K562 (cell line): ENCODE measurements around the gene SYT14. TPM values are rescaled to one million over a fixed set of nuclear protein-coding genes. Genes with fewer than 3 reads are reported as not detected.

ENCODE experiments used
- ATAC-seq: fragments of 200-7000 bp; cut with Tn5 transposase; 3 replicates; pipeline ENCODE4 v1.9.1; 2020; ENCODE audit warnings: moderate library complexity
- BruUV-seq: library from RNA; stranded (reverse); fragments of 400-500 nt; replicated peaks from 2 replicates; lab custom pipeline; 2021; lab: Mats Ljungman, UMichigan
- CTCF ChIA-PET: fragments of 300-600 bp; formaldehyde crosslinking; extraction: SDS; loops from one replicate; lab custom pipeline; 2021; ENCODE audit warnings: low intra/inter-chr PET ratio; lab: Yijun Ruan, JAX
- POLR2A ChIA-PET: fragments of 300-600, 350-650 bp; sonication (Branson Sonifier 250); formaldehyde crosslinking; extraction: SDS; loops from one replicate; lab custom pipeline; 2021; ENCODE audit warnings: antibody characterized with exemption, inconsistent platforms; lab: Yijun Ruan, JAX
- DNase-seq, 4 experiments: peaks; one replicate each; pipeline versions ENCODE4 v3.0.0 to v3.0.0-alpha.2; 2011 to 2018; ENCODE audit warnings: low spot score in 3 of 4, mixed read lengths in 3 of 4; ENCODE audit errors: extremely low read depth in 1 of 4
- FAIRE-seq: peaks from 2 replicates; lab custom pipeline; 2011; peaks lifted over from hg19 to GRCh38; lab: Jason Lieb, UNC
- H2AFZ ChIP-seq: 2 replicates; pipeline ENCODE4 v1.6.0; 2011; ENCODE audit warnings: low read depth, low read length, control low read depth, inconsistent platforms
- H3K27ac ChIP-seq: fragments of 200-600 bp; 3 replicates; pipeline ENCODE4 v1.8.0; 2011; ENCODE audit warnings: low read depth, mild to moderate bottlenecking, control low read depth, inconsistent platforms, low read length, moderate library complexity, mixed read lengths; ENCODE audit errors: extremely low read depth
- H3K27me3 ChIP-seq, 2 experiments: fragments of 300-600 bp in 1 of 2; 2 replicates in 1 of 2; 3 replicates in 1 of 2; pipeline versions ENCODE4 v1.6.0 to v1.8.0; 2011; ENCODE audit warnings: inconsistent platforms in 2 of 2, low read length in 2 of 2, mild to moderate bottlenecking in 1 of 2, mixed read lengths in 1 of 2, moderate library complexity in 1 of 2; ENCODE audit not compliant: control insufficient read depth in 2 of 2, insufficient read depth in 2 of 2
- H3K36me3 ChIP-seq: fragments of 300-600 bp; 3 replicates; pipeline ENCODE4 v1.8.0; 2011; ENCODE audit warnings: mild to moderate bottlenecking, low read length, inconsistent platforms; ENCODE audit not compliant: control insufficient read depth, insufficient read depth
- H3K4me1 ChIP-seq, 2 experiments: fragments of 200-600 bp in 1 of 2; replicated peaks in 1 of 2; 2 replicates in 1 of 2; 3 replicates in 1 of 2; pipeline versions ENCODE4 v1.5.1 to v1.8.0; 2011; ENCODE audit warnings: inconsistent platforms in 2 of 2, low read length in 2 of 2, mild to moderate bottlenecking in 1 of 2, mixed read lengths in 1 of 2, moderate library complexity in 1 of 2; ENCODE audit not compliant: control insufficient read depth in 2 of 2, insufficient read depth in 2 of 2
- H3K4me2 ChIP-seq: 2 replicates; pipeline ENCODE4 v1.6.1; 2011; ENCODE audit warnings: low read length, control low read depth, inconsistent platforms, mixed read lengths; ENCODE audit not compliant: insufficient read depth
- H3K4me3 ChIP-seq: fragments of 200-600 bp; sonication (generic), shearing (Covaris generic); 2 replicates; pipeline ENCODE4 v1.5.1; 2016; ENCODE audit warnings: control low read depth, inconsistent platforms
- H3K79me2 ChIP-seq: fragments of 200-600 bp; 3 replicates; pipeline ENCODE4 v1.8.0; 2011; ENCODE audit warnings: low read length, inconsistent platforms; ENCODE audit not compliant: control insufficient read depth, insufficient read depth
- H3K9ac ChIP-seq, 2 experiments: 2 replicates each; pipeline versions ENCODE4 v1.6.0 to v1.6.1; 2011; ENCODE audit warnings: low read depth in 2 of 2, low read length in 2 of 2, control low read depth in 1 of 2, inconsistent platforms in 1 of 2, mild to moderate bottlenecking in 1 of 2, mixed read lengths in 1 of 2; ENCODE audit not compliant: insufficient read depth in 1 of 2
- H3K9me1 ChIP-seq: one replicate; pipeline ENCODE4 v1.6.0; 2011; ENCODE audit warnings: inconsistent platforms, mild to moderate bottlenecking, low read length, moderate library complexity; ENCODE audit not compliant: control insufficient read depth, insufficient read depth
- H3K9me3 ChIP-seq: replicated peaks from 2 replicates; pipeline ENCODE4 v1.5.1; 2011; ENCODE audit warnings: low read depth, low read length, inconsistent platforms; ENCODE audit not compliant: control insufficient read depth, insufficient read depth
- H4K20me1 ChIP-seq: replicated peaks from 2 replicates; pipeline ENCODE4 v1.6.1; 2011; ENCODE audit warnings: low read length, inconsistent platforms, mixed read lengths; ENCODE audit not compliant: control insufficient read depth, insufficient read depth
- CLOCK ChIP-seq: fragments of 250-450 bp; sonication (Bioruptor Pico); IDR thresholded peaks from 2 replicates; pipeline ENCODE4 v1.4.0; 2020; ENCODE audit warnings: mild to moderate bottlenecking, moderate library complexity, borderline replicate concordance
- ETV5 ChIP-seq: sonication (generic); formaldehyde crosslinking; IDR thresholded peaks from 2 replicates; pipeline ENCODE4 v1.4.0; 2020; ENCODE audit warnings: low read depth, mild to moderate bottlenecking, missing genetic modification reagents
- GATAD2B ChIP-seq: fragments of 450-650 bp; IDR thresholded peaks from 2 replicates; pipeline ENCODE4 v1.6.1; 2017; ENCODE audit warnings: mild to moderate bottlenecking, borderline replicate concordance
- HMGXB4 ChIP-seq: sonication (generic); formaldehyde crosslinking; IDR thresholded peaks from 2 replicates; pipeline ENCODE4 v1.8.1; 2023; ENCODE audit warnings: mild to moderate bottlenecking, missing genetic modification reagents
- IRF1 ChIP-seq: sonication (generic); formaldehyde crosslinking; IDR thresholded peaks from 2 replicates; pipeline ENCODE4 v1.8.0; 2022; ENCODE audit warnings: missing genetic modification reagents, mild to moderate bottlenecking, borderline replicate concordance
- KAT7 ChIP-seq: sonication (generic); formaldehyde crosslinking; IDR thresholded peaks from 2 replicates; pipeline ENCODE4 v1.8.0; 2022; ENCODE audit warnings: missing genetic modification reagents, mild to moderate bottlenecking, borderline replicate concordance
- KDM2B ChIP-seq: fragments of 250-450 bp; sonication (Bioruptor Pico); IDR thresholded peaks from 2 replicates; pipeline ENCODE4 v1.8.0; 2021; ENCODE audit warnings: mild to moderate bottlenecking, moderate library complexity
- RHOXF2B ChIP-seq: fragments of 250-450 bp; sonication (Bioruptor Pico); conservative IDR thresholded peaks from 2 replicates; pipeline ENCODE4 v1.5.1; 2021
- SFPQ ChIP-seq: fragments of 200-400 bp; formaldehyde crosslinking; IDR thresholded peaks from 2 replicates; pipeline ENCODE4 v1.6.1; 2017; ENCODE audit warnings: mild to moderate bottlenecking, low read depth, low read length, moderate library complexity
- SMARCA4 ChIP-seq: fragments of 450-650 bp; IDR thresholded peaks from 2 replicates; pipeline ENCODE4 v1.6.1; 2016
- VEZF1 ChIP-seq: fragments of 200-800 bp; sonication (Bioruptor generic); IDR thresholded peaks from 2 replicates; pipeline ENCODE4 v1.6.1; 2017; ENCODE audit warnings: missing genetic modification characterization, missing compliant biosample characterization
- ZNF431 ChIP-seq: sonication (generic); formaldehyde crosslinking; IDR thresholded peaks from 2 replicates; pipeline ENCODE4 v1.8.0; 2022; ENCODE audit warnings: mild to moderate bottlenecking, missing genetic modification reagents
- ZNF583 ChIP-seq: fragments of 250-450 bp; sonication (Bioruptor Pico); IDR thresholded peaks from 2 replicates; pipeline ENCODE4 v1.4.0; 2020
- ZNF79 ChIP-seq: fragments of 250-450 bp; sonication (Bioruptor Pico); IDR thresholded peaks from 2 replicates; pipeline ENCODE4 v1.4.0; 2020; ENCODE audit warnings: low read depth, mild to moderate bottlenecking, moderate library complexity
- WGBS: fragments of 100-300 bp; shearing (Covaris generic); methylation state at CpG from one replicate; pipeline ENCODE4 v1.1.6; 2016; ENCODE audit warnings: low coverage, mixed read lengths; ENCODE audit not compliant: insufficient coverage; ENCODE audit errors: missing lambda C conversion rate; 5-methylcytosine and 5-hydroxymethylcytosine counted together
- in situ Hi-C: fragments of 300-500 bp; cut with MboI; formaldehyde crosslinking; loops from 4 replicates; pipeline ENCODE4 v1.15.0; 2018; ENCODE audit warnings: inconsistent platforms, mixed read lengths
- intact Hi-C: fragments of 100-400 bp; cut with micrococcal nuclease; formaldehyde crosslinking; loops from 2 replicates; pipeline ENCODE4 v1.14.2; 2022
- polyA plus RNA-seq, 8 experiments: library from polyadenylated mRNA; depleted of rRNA in 4 of 8; stranded (reverse) in 5 of 8; unstranded in 3 of 8; fragments of >200 nt; fragmentation: Nextera tagmentation in 2 of 8; fragmentation: Illumina TruSeq in 1 of 8; extraction: Ambion mirVana in 2 of 8; extraction: Trizol in 1 of 8; gene quantifications; 2 replicates each; pipeline versions ENCODE4 v1.2.1 to v1.2.3, GENCODE V29; 2011 to 2014; ENCODE audit warnings: inconsistent platforms in 1 of 8, missing spikeins in 1 of 8
- total RNA-seq, 7 experiments: library from RNA; depleted of rRNA in 6 of 7; stranded (reverse); fragments of >200 nt in 6 of 7; fragmentation: Illumina TruSeq in 2 of 7; extraction: Trizol in 2 of 7; gene quantifications; 2 replicates each; pipeline versions ENCODE4 v1.2.1 to v1.2.3, GENCODE V29; 2011 to 2021; ENCODE audit warnings: low replicate concordance in 1 of 7

The SYT14 gene
- total and polyA plus RNA-seq, 9 of the 15 experiments (the other 6 are each of a cell fraction or from before 2014, with no cell fraction given), result 0.01 to 0.04 TPM; not detected in 7

- 0% methylated on average over 2 of the region's 2 CpGs for WGBS
- Histone ChIP-seq H3K79me2 (no peaks in the 10 kb centered on the region), H3K36me3 (no peaks in the 10 kb centered on the region), H3K27ac (no peak overlapping the region), H3K4me3 (no peak overlapping the region), H2AFZ (no peak overlapping the region), H3K9me3 (no peaks in the 10 kb centered on the region), H3K9me1 (no peaks in the 10 kb centered on the region), H3K4me1 (no peaks in the 10 kb centered on the region), H3K27me3 (no peaks in the 10 kb centered on the region), H3K4me2 (no peak overlapping the region), H3K9ac (no peak overlapping the region), H4K20me1 (no peaks in the 10 kb centered on the region)
- DNase-seq, result no peak
- POLR2A ChIA-PET, result no interaction called here
- in situ Hi-C loops (loop anchor here (5.0 to 25.0 kb wide), 2 partner anchors 111 to 401 kb away; partner anchors contain the start of gene CAMK1G), intact Hi-C loops (loop anchor here (1.0 to 10.0 kb wide), 2 partner anchors 128 to 294 kb away; no protein-coding TSS in a partner anchor)
- no peak for ATAC-seq
- CTCF ChIA-PET, result interaction anchor here (2.4 to 4.1 kb wide), 2 partner anchors 127 to 138 kb away, joined by 22 to 68 read pairs; no protein-coding TSS in a partner anchor
- FAIRE-seq, result no peak
- no TSS peak for BruUV-seq
- TF ChIP-seq ZNF79, result no peak
- no peak for TF ChIP-seq ZNF431
- no peak for TF ChIP-seq CLOCK (CRISPR knock-in tag)
- TF ChIP-seq KDM2B (CRISPR knock-in tag), result no peak
- TF ChIP-seq RHOXF2B (CRISPR knock-in tag), result no peak
- no peak for TF ChIP-seq IRF1 (CRISPR knock-in tag)
- TF ChIP-seq ETV5 (CRISPR knock-in tag), result no peak
- no peak for TF ChIP-seq SMARCA4
- no peak for TF ChIP-seq VEZF1 (CRISPR knock-in tag)
- TF ChIP-seq KAT7 (CRISPR knock-in tag), result no peak
- TF ChIP-seq GATAD2B, result no peak
- no peak for TF ChIP-seq SFPQ
- TF ChIP-seq HMGXB4 (CRISPR knock-in tag), result no peak
- no peak for TF ChIP-seq ZNF583 (CRISPR knock-in tag)
Observed at GRCh38 chr1:209988706-209989105, 50.7 kb downstream of the SYT14 start.
